WTC11 (cell line): ENCODE data around the gene SOCS1.

Experiments used
- ATF2 ChIP-seq: sonication (generic); formaldehyde crosslinking; IDR thresholded peaks from 2 replicates; pipeline ENCODE4 v1.8.1; 2022; ENCODE audit warnings: low read depth, missing genetic modification reagents, borderline replicate concordance
- FOXP1 ChIP-seq: sonication (generic); formaldehyde crosslinking; IDR thresholded peaks from 2 replicates; pipeline ENCODE4 v1.8.0; 2022; ENCODE audit warnings: missing genetic modification reagents, mild to moderate bottlenecking, moderate library complexity, borderline replicate concordance
- TF ChIP-seq, protein P1 (sequence below): fragments of 200-600 bp; IDR thresholded peaks from 2 replicates; pipeline ENCODE4 v1.8.0; 2022; ENCODE audit warnings: antibody characterized with exemption

DNA sequence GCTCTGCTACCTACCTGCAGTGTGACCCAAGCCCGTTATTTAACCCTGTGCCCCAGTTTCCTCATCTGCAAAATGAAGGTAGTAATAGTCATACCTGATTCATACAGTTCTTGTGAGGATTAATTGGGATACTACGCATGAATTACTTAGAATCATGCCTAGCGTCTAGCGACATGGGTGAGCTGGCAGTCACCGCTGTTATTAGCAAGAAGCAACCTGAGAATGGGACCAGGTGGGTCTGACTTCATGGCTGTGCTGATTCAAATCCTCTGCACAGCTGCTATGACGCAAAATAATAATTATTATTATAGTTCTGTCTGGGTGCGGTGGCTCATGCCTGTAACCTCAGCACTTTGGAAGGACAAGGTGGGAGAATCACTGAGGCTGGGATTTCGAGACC is 7.9 kb downstream of the SOCS1 start:
- no peak for TF ChIP-seq ATF2 (CRISPR knock-in tag)
- TF ChIP-seq, protein P1, sequence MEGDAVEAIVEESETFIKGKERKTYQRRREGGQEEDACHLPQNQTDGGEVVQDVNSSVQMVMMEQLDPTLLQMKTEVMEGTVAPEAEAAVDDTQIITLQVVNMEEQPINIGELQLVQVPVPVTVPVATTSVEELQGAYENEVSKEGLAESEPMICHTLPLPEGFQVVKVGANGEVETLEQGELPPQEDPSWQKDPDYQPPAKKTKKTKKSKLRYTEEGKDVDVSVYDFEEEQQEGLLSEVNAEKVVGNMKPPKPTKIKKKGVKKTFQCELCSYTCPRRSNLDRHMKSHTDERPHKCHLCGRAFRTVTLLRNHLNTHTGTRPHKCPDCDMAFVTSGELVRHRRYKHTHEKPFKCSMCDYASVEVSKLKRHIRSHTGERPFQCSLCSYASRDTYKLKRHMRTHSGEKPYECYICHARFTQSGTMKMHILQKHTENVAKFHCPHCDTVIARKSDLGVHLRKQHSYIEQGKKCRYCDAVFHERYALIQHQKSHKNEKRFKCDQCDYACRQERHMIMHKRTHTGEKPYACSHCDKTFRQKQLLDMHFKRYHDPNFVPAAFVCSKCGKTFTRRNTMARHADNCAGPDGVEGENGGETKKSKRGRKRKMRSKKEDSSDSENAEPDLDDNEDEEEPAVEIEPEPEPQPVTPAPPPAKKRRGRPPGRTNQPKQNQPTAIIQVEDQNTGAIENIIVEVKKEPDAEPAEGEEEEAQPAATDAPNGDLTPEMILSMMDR, result no peak
- TF ChIP-seq FOXP1 (CRISPR knock-in tag), result no peak
